GM18508 (cell line): ENCODE measurements around the gene FLNB.
A peak's percentile ranks its signal among the peaks of the same experiment; 100 is the strongest.
"Not testable (repeated sequence)": the region's sequence is repeated elsewhere in the genome, so short reads cannot be mapped to it uniquely, and the experiment has no call there.

ENCODE experiments used
- ATAC-seq: cut with Tn5 transposase; IDR thresholded peaks from one replicate; pipeline ENCODE4 v1.9.1; 2021; ENCODE audit warnings: moderate number of reproducible peaks; ENCODE audit not compliant: insufficient read depth, unreplicated experiment

FLNB gene

GRCh38 chr3:58191361-58191991, 183.3 kb downstream of the FLNB start:
- ATAC-seq = no peak

GRCh38 chr3:58192069-58192468, 183.8 kb downstream of the FLNB start:
- ATAC-seq = no peak

- ATAC-seq = no peak
These were observed 185.6 kb downstream of the FLNB start for GRCh38 chr3:58193682-58194407.

DNA sequence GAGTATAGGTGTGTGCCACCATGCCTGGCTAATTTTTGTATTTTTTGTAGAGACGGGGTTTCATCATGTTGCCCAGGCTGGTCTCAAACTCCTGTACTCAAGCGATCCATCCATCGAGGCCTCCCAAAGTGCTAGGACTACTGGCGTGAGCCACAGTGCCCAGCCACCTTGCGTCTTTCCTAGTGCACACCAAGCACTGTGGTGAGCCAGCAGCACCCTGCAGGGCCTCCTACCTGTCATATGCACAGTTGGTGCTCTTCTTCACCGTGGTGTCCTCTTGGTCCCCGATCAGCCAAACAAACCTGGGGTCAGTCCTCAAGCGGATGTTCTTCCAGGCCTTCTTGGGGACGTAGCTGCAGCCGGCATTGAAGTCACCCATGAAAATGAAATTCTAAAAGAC, 189.4 kb downstream of the FLNB start:
- ATAC-seq = no peak

DNA sequence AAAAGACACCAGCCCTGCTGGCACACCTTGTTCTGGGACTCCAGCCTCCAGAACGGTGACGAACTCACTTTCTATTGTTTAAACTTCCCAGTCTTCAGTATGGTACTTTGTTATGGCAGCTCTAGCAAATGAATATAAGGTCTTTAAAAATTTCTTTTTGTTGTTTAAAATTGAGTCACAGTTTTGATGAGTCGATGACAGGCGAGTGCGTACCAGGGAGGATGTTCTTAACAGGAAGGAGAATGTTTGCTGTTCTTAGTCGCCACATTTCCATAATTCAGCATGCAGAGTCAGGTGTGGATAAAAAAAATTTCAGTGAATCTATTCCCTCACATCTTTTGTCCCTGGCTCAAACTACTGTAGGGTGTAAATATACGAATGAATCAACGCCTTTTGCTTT, 190.1 kb downstream of the FLNB start:
- no peak for ATAC-seq

DNA sequence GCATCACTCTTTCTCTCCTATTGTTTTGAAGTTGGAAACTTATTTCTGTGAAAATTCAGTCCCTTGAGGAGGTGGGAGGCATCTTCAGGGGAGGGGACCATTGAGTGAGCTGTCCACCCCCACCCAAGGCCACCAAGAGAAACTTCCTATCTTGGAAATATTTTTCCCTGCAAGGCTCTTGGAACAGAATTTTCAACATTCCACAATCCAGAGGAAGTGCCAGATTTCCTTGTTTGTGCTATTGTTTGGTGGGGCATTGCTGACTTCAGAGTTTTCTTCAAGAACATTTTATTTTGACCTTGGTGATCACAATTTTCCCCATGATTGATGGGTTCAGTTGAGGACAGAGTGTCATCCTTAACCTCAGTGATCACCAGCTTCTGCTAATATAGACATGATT, 190.6 kb downstream of the FLNB start:
- no peak for ATAC-seq

- ATAC-seq = no peak
These were observed 192.0 kb downstream of the FLNB start for GRCh38 chr3:58200121-58200709.

DNA sequence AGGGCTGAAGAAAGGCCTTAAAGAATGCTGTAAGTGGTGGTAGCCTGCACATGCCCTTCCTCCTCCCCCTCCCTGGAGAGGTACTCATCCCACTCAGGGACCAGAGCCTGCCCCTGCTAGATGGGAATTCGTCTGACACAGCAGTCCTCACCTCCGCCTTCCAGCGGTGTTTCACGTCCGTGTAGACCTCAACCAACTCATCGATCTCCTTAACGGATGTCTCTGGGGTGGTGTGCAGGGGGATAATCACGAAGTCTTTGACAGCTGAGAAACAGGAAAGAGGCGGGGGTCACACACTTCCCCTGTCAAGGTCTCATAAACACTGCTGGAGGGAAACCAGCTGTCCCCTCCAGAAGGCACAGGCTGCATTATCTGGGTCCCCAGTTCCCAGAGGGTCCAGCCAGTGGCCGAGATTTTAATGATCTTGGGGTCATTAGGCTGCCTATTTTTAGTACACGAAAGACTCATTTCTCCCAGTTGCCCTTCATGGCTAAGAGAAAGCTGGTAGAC, 192.7 kb downstream of the FLNB start:
- no peak for ATAC-seq

GRCh38 chr3:58201451-58201850, 193.2 kb downstream of the FLNB start:
- not testable (repeated sequence) for ATAC-seq

- ATAC-seq = no peak
These were observed 194.7 kb downstream of the FLNB start for GRCh38 chr3:58202917-58203360.

GRCh38 chr3:58203541-58203940, 195.3 kb downstream of the FLNB start:
- ATAC-seq = no peak

DNA sequence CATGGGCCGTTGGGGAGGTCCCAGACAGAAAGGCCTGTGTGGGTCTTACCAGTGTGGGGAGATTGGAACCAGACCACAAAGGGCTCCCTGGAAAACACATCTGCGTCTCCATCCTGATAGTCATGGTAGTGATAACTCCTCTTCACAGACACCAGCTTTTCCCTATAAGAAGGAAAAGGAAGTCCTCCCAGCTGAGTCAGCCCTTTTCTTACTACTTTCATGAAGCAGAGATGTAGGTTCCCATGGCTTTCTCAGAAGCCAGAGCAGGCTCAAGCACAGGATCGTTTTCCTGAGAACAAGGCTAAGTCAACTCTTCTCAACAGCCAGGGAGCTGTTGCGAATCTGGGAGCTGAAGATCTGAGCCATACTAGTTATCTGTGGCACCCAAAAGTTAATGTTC, 196.5 kb downstream of the FLNB start:
- ATAC-seq = no peak

GRCh38 chr3:58205981-58206380, 197.8 kb downstream of the FLNB start:
- no peak for ATAC-seq

- no peak for ATAC-seq
These were observed 198.3 kb downstream of the FLNB start for GRCh38 chr3:58206406-58207011.

DNA sequence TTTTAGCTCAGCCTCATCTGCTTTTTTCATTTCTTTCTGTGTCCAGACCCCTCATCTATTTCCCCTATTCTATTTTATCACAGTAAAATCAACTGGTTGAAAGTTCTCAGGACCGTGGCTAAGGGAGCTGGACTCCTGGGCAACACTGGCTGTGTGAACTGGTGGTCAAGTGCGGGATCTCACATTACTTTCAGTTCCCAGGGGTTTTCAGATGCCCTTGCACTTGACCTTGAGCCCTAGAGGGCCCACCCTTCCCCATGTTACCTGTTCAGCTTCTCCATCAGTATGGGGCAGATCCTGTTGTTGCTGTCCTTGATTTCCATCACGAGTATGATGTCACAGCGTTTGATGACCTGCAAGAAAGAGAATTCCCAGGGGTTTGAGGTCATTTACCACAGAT, 199.7 kb downstream of the FLNB start:
- no peak for ATAC-seq

DNA sequence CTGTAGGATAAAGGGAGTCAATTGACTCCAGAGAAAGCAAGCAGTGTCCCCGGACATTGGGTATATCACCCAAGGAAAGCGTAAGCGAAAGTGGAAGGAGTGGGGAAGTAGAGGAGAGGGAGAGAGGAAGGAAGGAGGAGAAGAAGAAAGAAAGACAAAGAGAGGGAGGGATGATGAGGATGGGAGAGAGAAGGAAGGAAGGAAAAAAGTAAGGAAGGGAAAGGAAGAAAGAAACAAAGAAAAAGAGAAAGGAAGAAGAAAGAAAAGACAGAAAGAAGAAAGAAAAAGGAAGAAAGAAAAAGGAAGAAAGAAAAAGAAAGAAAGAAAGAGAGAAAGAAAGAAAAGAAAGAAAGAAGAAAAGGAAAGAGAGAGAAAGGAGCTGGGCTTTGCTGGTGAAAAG, 201.7 kb downstream of the FLNB start:
- no peak for ATAC-seq

DNA sequence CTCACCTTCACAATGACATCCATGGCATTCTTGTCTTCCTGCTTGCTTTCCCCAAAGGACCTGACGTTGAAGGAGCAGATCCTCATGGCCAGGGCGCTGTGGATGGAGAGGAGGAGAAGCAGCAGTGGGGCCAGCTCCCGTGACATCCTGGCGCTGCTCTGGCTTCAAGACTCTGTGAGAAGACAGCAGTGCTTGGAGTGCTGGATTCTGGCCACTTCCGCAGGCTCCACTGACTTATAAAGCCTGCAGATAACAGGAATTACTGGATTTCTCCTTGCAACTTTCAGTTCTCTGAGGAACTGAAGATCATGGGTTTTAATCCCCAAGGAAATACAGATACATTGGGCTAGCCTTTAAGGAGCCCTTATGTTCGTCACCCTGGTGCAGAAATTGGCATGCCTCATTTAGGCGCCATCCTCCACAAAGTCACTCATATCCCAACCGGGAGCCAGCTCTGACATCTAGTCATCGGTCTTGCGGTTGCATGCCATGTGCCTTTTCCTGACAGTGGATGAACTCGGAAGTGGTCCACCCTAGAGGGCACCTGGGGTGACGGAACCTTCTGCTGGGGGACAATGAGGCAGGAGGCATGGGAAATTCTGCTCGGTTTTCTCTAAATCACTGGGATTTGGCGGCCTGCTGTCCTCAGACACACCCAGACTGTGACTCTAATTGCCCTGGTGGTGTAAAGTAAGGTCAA, 202.7 kb downstream of the FLNB start, which contains the start of gene DNASE1L3:
Gene DNASE1L3, minus strand, starts transcription at position 212 of the 700 bp plus-strand sequence. Its CDS starts 66 bp downstream, at position 146.
- no peak for ATAC-seq

GRCh38 chr3:58214484-58215316, 206.5 kb downstream of the FLNB start:
- ATAC-seq = peak; percentile 70

- ATAC-seq = no peak
These were observed 207.2 kb downstream of the FLNB start for GRCh38 chr3:58215317-58216025.
